Mucosa of descending colon (tissue), 3 donors: ENCODE results near the gene PBX1. TPM values are rescaled to one million over a fixed set of nuclear protein-coding genes. Genes with fewer than 3 reads are reported as not detected.

Source experiments
- ATAC-seq: fragments of 200-7000 bp; cut with Tn5 transposase; one replicate; pipeline ENCODE4 v1.9.1; 2020; ENCODE audit warnings: mild to moderate bottlenecking, moderate library complexity
- DNase-seq, 3 donors: peaks; one replicate each; pipeline ENCODE4 v3.0.0-alpha.2; 2020
- H3K36me3 ChIP-seq: fragments of 200-600 bp; one replicate; pipeline ENCODE4 v1.8.0; 2021; ENCODE audit warnings: low read depth, mild to moderate bottlenecking
- H3K4me1 ChIP-seq: fragments of 200-600 bp; one replicate; pipeline ENCODE4 v1.8.0; 2021; ENCODE audit warnings: low read depth, mild to moderate bottlenecking
- H3K4me3 ChIP-seq: fragments of 200-600 bp; one replicate; pipeline ENCODE4 v1.8.0; 2021; ENCODE audit warnings: mild to moderate bottlenecking
- H3K9me3 ChIP-seq: fragments of 200-600 bp; one replicate; pipeline ENCODE4 v1.8.0; 2021; ENCODE audit warnings: mild to moderate bottlenecking
- CTCF ChIP-seq: fragments of 200-600 bp; IDR thresholded peaks from one replicate; pipeline ENCODE4 v1.8.0; 2022; ENCODE audit warnings: antibody characterized with exemption, mild to moderate bottlenecking
- intact Hi-C, 2 donors: fragments of 100-400 bp; cut with DNase I in 1 of 2; cut with micrococcal nuclease in 1 of 2; formaldehyde crosslinking; loops; one replicate each; pipeline versions ENCODE4 v1.11.0 to v1.11.1; 2022; cut with DNase I, micrococcal nuclease
- total RNA-seq, 3 donors: library from RNA; stranded (reverse); fragmentation: NEBNext Ultra II Directional in 2 of 3; extraction: Animal tissue kit (Norgen Biotek cat#: 25700) in 2 of 3; gene quantifications; one replicate each; pipeline versions ENCODE4 v1.2.1 to v1.2.4, GENCODE V29; 2021 to 2023
- donor health status: DM: no; HTN: no; CAD: no; lungs with moderate emphysema.
- donor health status: DM: no; HTN: no; CAD: no.
- donor health status: DM: no; HTN: yes; CAD: no.

PBX1 gene
- total RNA-seq, 3 donors from 2014 or later = 52.6 to 182 (median 82.8) TPM

DNA sequence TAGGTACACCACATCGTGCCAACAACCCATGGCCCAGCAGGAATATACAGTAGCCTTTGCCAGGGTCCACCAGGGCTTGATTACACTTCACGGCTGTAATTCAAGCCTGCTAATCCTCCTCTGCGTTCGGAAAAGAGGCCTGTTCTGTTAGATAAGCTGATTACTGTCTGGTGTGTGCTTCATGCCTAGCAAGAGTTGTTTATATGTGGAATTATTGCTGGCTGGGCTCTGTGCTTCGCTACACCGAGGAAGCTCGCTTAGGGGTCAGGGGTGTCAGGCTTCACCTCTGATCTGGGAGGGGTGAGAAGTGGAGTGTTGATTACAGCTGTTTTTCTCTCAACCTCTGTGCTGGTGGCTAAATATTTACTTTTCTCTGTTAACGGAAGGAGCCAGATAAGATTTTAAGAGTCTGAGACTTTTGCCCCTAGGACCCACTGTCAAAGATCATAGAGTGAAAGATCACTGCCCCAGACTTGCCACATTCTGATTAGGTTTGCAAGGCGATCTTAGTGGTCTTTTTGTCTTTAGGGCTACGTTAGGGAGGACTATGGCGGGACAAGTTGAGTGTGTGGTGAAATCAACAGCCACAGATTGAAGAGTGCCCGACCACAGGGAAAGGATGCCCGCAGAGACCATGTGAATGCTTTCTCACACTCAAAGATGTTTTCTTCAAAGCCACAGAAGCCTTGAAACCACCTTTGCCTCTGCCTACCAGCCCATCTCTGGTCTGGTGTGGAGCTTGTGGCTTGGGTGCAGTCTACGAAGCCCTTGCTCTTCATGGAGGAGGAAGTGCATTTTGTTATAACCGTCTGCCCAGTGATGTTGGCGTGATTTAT is 216.1 kb downstream of the PBX1 start:
- Histone ChIP-seq H3K4me1 (peaks cover 31% of the 10 kb centered on the region), H3K4me3 (no peak overlapping the region), H3K36me3 (no peaks in the 10 kb centered on the region), H3K9me3 (no peaks in the 10 kb centered on the region)
- intact Hi-C loops = no loop called here
- ATAC-seq (peak; percentile 70), DNase-seq (peak in 2 of 3 donors; percentile 50)
- TF ChIP-seq CTCF = no peak

GRCh38 chr1:164777518-164777917 is 218.5 kb downstream of the PBX1 start:
- DNase-seq (no peak), ATAC-seq (no peak)
- H3K4me1 ChIP-seq = peaks cover 26% of the 10 kb centered on the region
- no peaks in the 10 kb centered on the region for H3K9me3 ChIP-seq
- intact Hi-C loops = no loop called here
- TF ChIP-seq CTCF = no peak
- no peaks in the 10 kb centered on the region for H3K36me3 ChIP-seq
- no peak overlapping the region for H3K4me3 ChIP-seq

- TF ChIP-seq CTCF = no peak
- DNase-seq (no peak), ATAC-seq (no peak)
- peaks cover 21% of the 10 kb centered on the region for H3K4me1 ChIP-seq
- H3K9me3 ChIP-seq = no peaks in the 10 kb centered on the region
- H3K4me3 ChIP-seq = no peak overlapping the region
- intact Hi-C loops = no loop called here
- H3K36me3 ChIP-seq = no peaks in the 10 kb centered on the region
These were observed 220.4 kb downstream of the PBX1 start for GRCh38 chr1:164779376-164779775.

GRCh38 chr1:164780111-164780812 is 221.3 kb downstream of the PBX1 start:
- intact Hi-C loops = loop anchor here (10.0 kb wide), 3 partner anchors 155 to 345 kb away; no protein-coding TSS in a partner anchor
- Histone ChIP-seq H3K36me3 (no peaks in the 10 kb centered on the region), H3K9me3 (no peaks in the 10 kb centered on the region), H3K4me1 (peaks cover 13% of the 10 kb centered on the region), H3K4me3 (no peak overlapping the region)
- no peak for ATAC-seq
- TF ChIP-seq CTCF = no peak
- DNase-seq = no peak

- ATAC-seq (peak; percentile 37), DNase-seq (no peak)
- no peaks in the 10 kb centered on the region for H3K9me3 ChIP-seq
- no peak overlapping the region for H3K4me3 ChIP-seq
- intact Hi-C loops = loop anchor here (10.0 kb wide), 3 partner anchors 156 to 346 kb away; no protein-coding TSS in a partner anchor
- H3K36me3 ChIP-seq = no peaks in the 10 kb centered on the region
- no peak for TF ChIP-seq CTCF
- H3K4me1 ChIP-seq = peaks cover 7% of the 10 kb centered on the region
These were observed 221.9 kb downstream of the PBX1 start for GRCh38 chr1:164780863-164781262.
